ENCODE data around the gene DCAF4.

GRCh38 chr14:72945356-72946027, 19.2 kb downstream of the DCAF4 start:
- TF ChIP-seq CTCF (IDR thresholded peaks at IDR 0.05) = no peak
- TF ChIP-seq POLR2AphosphoS5 (IDR thresholded peaks at IDR 0.05) = no peak
- no peak for TF ChIP-seq POLR2A (IDR thresholded peaks at IDR 0.05)
